K562 (cell line): Measurements from ENCODE around the gene ITGAE. TPM values are rescaled to one million over a fixed set of nuclear protein-coding genes. Genes with fewer than 3 reads are reported as not detected.
A peak's percentile ranks its signal among the peaks of the same experiment; 100 is the strongest.

Source experiments
- ADNP ChIP-seq: fragments of 200-800 bp; sonication (Bioruptor generic); IDR thresholded peaks from 2 replicates; pipeline ENCODE4 v1.6.1; 2016; ENCODE audit warnings: missing genetic modification characterization, missing compliant biosample characterization
- ARID1B ChIP-seq: fragments of 450-650 bp; IDR thresholded peaks from 2 replicates; pipeline ENCODE4 v1.6.1; 2016; ENCODE audit warnings: antibody characterized with exemption, mild to moderate bottlenecking, inconsistent platforms
- ETV6 ChIP-seq, 3 experiments: fragments of 150-350 bp in 1 of 3; sonication (generic) in 1 of 3; formaldehyde crosslinking in 1 of 3; IDR thresholded peaks; 2 replicates each; pipeline versions ENCODE4 v1.6.1 to v1.8.0; 2014 to 2022; ENCODE audit warnings: borderline replicate concordance in 2 of 3, low read depth in 2 of 3, antibody characterized with exemption in 1 of 3, low read length in 1 of 3, mild to moderate bottlenecking in 1 of 3, missing genetic modification reagents in 1 of 3
- GABPB2 ChIP-seq: fragments of 250-450 bp; sonication (Bioruptor Pico); conservative IDR thresholded peaks from 2 replicates; pipeline ENCODE4 v1.5.1; 2021; ENCODE audit warnings: mild to moderate bottlenecking
- HIVEP1 ChIP-seq: fragments of 250-450 bp; sonication (Bioruptor Pico); IDR thresholded peaks from 2 replicates; pipeline ENCODE4 v1.4.0; 2020; ENCODE audit warnings: mild to moderate bottlenecking
- HMGN3 ChIP-seq: IDR thresholded peaks from 2 replicates; pipeline ENCODE4 v1.6.1; 2011; ENCODE audit warnings: borderline replicate concordance, low read depth, mild to moderate bottlenecking, mixed read lengths, low read length; ENCODE audit not compliant: insufficient read length; ENCODE audit errors: extremely low read depth
- HNRNPH1 ChIP-seq: fragments of 200-400 bp; formaldehyde crosslinking; optimal IDR thresholded peaks from 2 replicates; pipeline ENCODE3; 2017; ENCODE audit warnings: low read depth, mild to moderate bottlenecking, low read length, moderate library complexity
- HOXB6 ChIP-seq: fragments of 250-450 bp; sonication (Bioruptor Pico); IDR thresholded peaks from 2 replicates; pipeline ENCODE4 v1.5.1; 2022; ENCODE audit warnings: mild to moderate bottlenecking, borderline replicate concordance
- NCOA1 ChIP-seq: fragments of 450-650 bp; IDR thresholded peaks from 2 replicates; pipeline ENCODE4 v1.6.1; 2016; ENCODE audit warnings: low read depth
- PML ChIP-seq: IDR thresholded peaks from 2 replicates; pipeline ENCODE4 v1.6.1; 2012; ENCODE audit warnings: low read length, inconsistent platforms
- POLR2A ChIP-seq: fragments of 450-650 bp; conservative IDR thresholded peaks from 2 replicates; pipeline ENCODE4 v1.6.1; 2016
- RBM25 ChIP-seq: fragments of 200-400 bp; formaldehyde crosslinking; IDR thresholded peaks from 2 replicates; pipeline ENCODE4 v1.6.1; 2018; ENCODE audit warnings: low read length, low read depth, moderate library complexity; ENCODE audit not compliant: severe bottlenecking
- RFX1 ChIP-seq: fragments of 450-650 bp; IDR thresholded peaks from 2 replicates; pipeline ENCODE4 v1.6.1; 2016; ENCODE audit warnings: mild to moderate bottlenecking, moderate library complexity
- SMAD2 ChIP-seq: fragments of 150-350 bp; IDR thresholded peaks from 2 replicates; pipeline ENCODE4 v1.6.1; 2014; ENCODE audit warnings: low read depth, mild to moderate bottlenecking, low read length
- TAF1 ChIP-seq: IDR thresholded peaks from 2 replicates; pipeline ENCODE4 v1.6.1; 2011; ENCODE audit warnings: mild to moderate bottlenecking, low read length, moderate library complexity; ENCODE audit not compliant: insufficient read depth, control insufficient read depth, severe bottlenecking; ENCODE audit errors: extremely low read depth
- U2AF1 ChIP-seq: fragments of 200-400 bp; formaldehyde crosslinking; optimal IDR thresholded peaks from 2 replicates; pipeline ENCODE3; 2017; ENCODE audit warnings: mild to moderate bottlenecking, low read depth, low read length, moderate library complexity
- ZBTB17 ChIP-seq: fragments of 450-650 bp; formaldehyde crosslinking; IDR thresholded peaks from 2 replicates; pipeline ENCODE4 v1.4.0; 2020; ENCODE audit warnings: mild to moderate bottlenecking
- ZNF143 ChIP-seq: sonication (generic); formaldehyde crosslinking; IDR thresholded peaks from 2 replicates; pipeline ENCODE4 v1.9.0; 2022; ENCODE audit warnings: mild to moderate bottlenecking, missing genetic modification reagents
- ZNF57 ChIP-seq: fragments of 450-650 bp; formaldehyde crosslinking; IDR thresholded peaks from 2 replicates; pipeline ENCODE4 v1.4.0; 2020; ENCODE audit warnings: mild to moderate bottlenecking, moderate library complexity
- ZNF695 ChIP-seq: fragments of 450-650 bp; formaldehyde crosslinking; IDR thresholded peaks from 2 replicates; pipeline ENCODE4 v1.4.0; 2020; ENCODE audit warnings: mild to moderate bottlenecking, moderate library complexity
- polyA plus RNA-seq, 8 experiments: library from polyadenylated mRNA; depleted of rRNA in 4 of 8; stranded (reverse) in 5 of 8; unstranded in 3 of 8; fragments of >200 nt; fragmentation: Nextera tagmentation in 2 of 8; fragmentation: Illumina TruSeq in 1 of 8; extraction: Ambion mirVana in 2 of 8; extraction: Trizol in 1 of 8; gene quantifications; 2 replicates each; pipeline versions ENCODE4 v1.2.1 to v1.2.3, GENCODE V29; 2011 to 2014; ENCODE audit warnings: inconsistent platforms in 1 of 8, missing spikeins in 1 of 8
- total RNA-seq, 7 experiments: library from RNA; depleted of rRNA in 6 of 7; stranded (reverse); fragments of >200 nt in 6 of 7; fragmentation: Illumina TruSeq in 2 of 7; extraction: Trizol in 2 of 7; gene quantifications; 2 replicates each; pipeline versions ENCODE4 v1.2.1 to v1.2.3, GENCODE V29; 2011 to 2021; ENCODE audit warnings: low replicate concordance in 1 of 7
- TF ChIP-seq, protein P1 (sequence below): sonication (generic); formaldehyde crosslinking; IDR thresholded peaks from 2 replicates; pipeline ENCODE4 v1.8.0; 2022; ENCODE audit warnings: mild to moderate bottlenecking, missing genetic modification reagents
- TF ChIP-seq, protein P2 (sequence below), 2 experiments: IDR thresholded peaks in 1 of 2; conservative IDR thresholded peaks in 1 of 2; 2 replicates each; pipeline ENCODE4 v1.6.1; 2016; ENCODE audit warnings: low read depth in 2 of 2, mild to moderate bottlenecking in 1 of 2, missing compliant biosample characterization in 1 of 2, missing genetic modification characterization in 1 of 2, moderate library complexity in 1 of 2

The ITGAE gene
- total and polyA plus RNA-seq, 9 of the 15 experiments (the other 6 are each of a cell fraction or from before 2014, with no cell fraction given): 14.8 to 160 (median 27.0) TPM

DNA sequence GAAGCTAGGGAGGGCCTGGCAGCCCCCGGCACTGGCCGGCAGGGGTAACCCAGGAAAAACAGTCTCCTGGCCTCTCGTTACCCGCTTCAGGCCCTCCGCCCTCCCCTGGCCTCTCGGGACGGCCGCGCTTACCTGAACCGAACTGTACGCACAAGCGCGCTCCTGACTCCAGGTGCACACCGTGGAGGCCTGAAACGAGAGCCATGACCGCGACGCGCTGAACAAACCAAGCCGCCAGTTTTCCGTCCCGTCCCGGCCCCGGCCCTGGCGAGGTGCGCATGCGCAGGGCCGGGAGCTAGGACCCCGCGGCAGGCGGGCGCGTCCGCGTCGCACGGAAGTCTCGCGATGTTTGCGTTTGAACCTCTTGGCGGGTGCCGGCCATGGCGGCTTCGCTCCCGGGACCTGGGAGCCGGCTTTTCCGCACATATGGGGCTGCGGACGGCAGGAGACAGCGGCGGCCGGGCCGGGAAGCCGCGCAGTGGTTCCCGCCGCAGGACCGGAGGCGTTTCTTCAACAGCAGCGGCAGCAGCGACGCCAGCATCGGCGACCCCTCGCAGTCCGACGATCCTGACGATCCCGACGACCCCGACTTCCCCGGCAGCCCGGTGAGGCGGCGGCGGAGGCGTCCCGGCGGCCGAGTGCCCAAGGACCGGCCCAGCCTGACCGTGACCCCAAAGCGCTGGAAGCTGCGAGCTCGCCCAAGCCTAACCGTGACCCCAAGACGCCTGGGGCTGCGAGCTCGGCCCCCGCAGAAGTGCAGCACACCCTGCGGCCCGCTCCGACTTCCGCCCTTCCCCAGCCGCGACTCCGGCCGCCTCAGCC, 77.2 kb downstream of the ITGAE start, which contains the start of gene HASPIN (continued):
- TF ChIP-seq ZBTB17 (no peak), HIVEP1 (CRISPR knock-in tag) (no peak), U2AF1 (peak; percentile 37), HNRNPH1 (no peak), ZNF143 (CRISPR knock-in tag) (no peak), PML (peak; percentile 55; the same call in 1 of the 2 replicates), TAF1 (peak; percentile 78), ETV6 (IDR thresholded peaks at IDR 0.05; ENCODE audit: borderline replicate concordance in 1 of 2, low read depth in 2 of 2, low read length in 1 of 2) (no peak), ETV6 (CRISPR knock-in tag; IDR thresholded peaks at IDR 0.05; ENCODE audit: borderline replicate concordance) (no peak), ADNP (tag) (no peak), SMAD2 (no peak), GABPB2 (CRISPR knock-in tag) (no peak), RFX1 (no peak), POLR2A (peak; percentile 78), NCOA1 (no peak), ARID1B (no peak), HMGN3 (peak; percentile 65), ZNF695 (CRISPR knock-in tag) (no peak), RBM25 (peak; percentile 97), ZNF57 (CRISPR knock-in tag) (no peak), HOXB6 (CRISPR knock-in tag) (no peak)
- TF ChIP-seq, protein P1, sequence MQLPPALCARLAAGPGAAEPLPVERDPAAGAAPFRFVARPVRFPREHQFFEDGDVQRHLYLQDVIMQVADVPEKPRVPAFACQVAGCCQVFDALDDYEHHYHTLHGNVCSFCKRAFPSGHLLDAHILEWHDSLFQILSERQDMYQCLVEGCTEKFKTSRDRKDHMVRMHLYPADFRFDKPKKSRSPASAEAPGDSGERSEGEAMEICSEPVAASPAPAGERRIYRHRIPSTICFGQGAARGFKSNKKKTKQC: no peak; the same call in 1 of the 2 replicates
- TF ChIP-seq, protein P2, sequence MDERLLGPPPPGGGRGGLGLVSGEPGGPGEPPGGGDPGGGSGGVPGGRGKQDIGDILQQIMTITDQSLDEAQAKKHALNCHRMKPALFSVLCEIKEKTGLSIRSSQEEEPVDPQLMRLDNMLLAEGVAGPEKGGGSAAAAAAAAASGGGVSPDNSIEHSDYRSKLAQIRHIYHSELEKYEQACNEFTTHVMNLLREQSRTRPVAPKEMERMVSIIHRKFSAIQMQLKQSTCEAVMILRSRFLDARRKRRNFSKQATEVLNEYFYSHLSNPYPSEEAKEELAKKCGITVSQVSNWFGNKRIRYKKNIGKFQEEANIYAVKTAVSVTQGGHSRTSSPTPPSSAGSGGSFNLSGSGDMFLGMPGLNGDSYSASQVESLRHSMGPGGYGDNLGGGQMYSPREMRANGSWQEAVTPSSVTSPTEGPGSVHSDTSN (CRISPR knock-in tag; IDR thresholded peaks at IDR 0.05; ENCODE audit: low read depth): no peak
- TF ChIP-seq, protein P2 (tag; conservative IDR thresholded peaks at IDR 0.05; ENCODE audit: low read depth): no peak
